GM12878 (cell line): Measurements from ENCODE around the gene PHF14. TPM values are rescaled to one million over a fixed set of nuclear protein-coding genes. Genes with fewer than 3 reads are reported as not detected.

Experiments
- ATAC-seq: fragments of 200-7000 bp; cut with Tn5 transposase; 3 replicates; pipeline ENCODE4 v1.9.1; 2020; ENCODE audit warnings: mild to moderate bottlenecking, moderate library complexity
- BruUV-seq: library from RNA; stranded (reverse); fragments of 400-500 nt; replicated peaks from 2 replicates; lab custom pipeline; 2021; lab: Mats Ljungman, UMichigan
- CTCF ChIA-PET: fragments of 300-600 bp; sonication (Branson Sonifier 250); formaldehyde crosslinking; extraction: SDS; loops from one replicate; lab custom pipeline; 2021; ENCODE audit warnings: inconsistent platforms; lab: Yijun Ruan, JAX
- POLR2A ChIA-PET: fragments of 350-600 bp; formaldehyde crosslinking; extraction: SDS; loops from one replicate; lab custom pipeline; 2021; ENCODE audit warnings: inconsistent platforms; lab: Charles Lee
- RAD21 ChIA-PET: fragments of 300-600 bp; sonication (Branson Sonifier 250); formaldehyde crosslinking; loops from one replicate; lab custom pipeline; 2023; ENCODE audit warnings: antibody characterized with exemption; ENCODE audit not compliant: unreplicated experiment; lab: Charles Lee
- SMC1A ChIA-PET: fragments of 300-600 bp; sonication (Branson Sonifier 250); formaldehyde crosslinking; loops from one replicate; lab custom pipeline; 2023; ENCODE audit not compliant: unreplicated experiment, uncharacterized antibody; lab: Charles Lee
- DNase-seq: peaks from one replicate; pipeline ENCODE4 v3.0.0-alpha.2; 2011; ENCODE audit warnings: low read depth, low spot score
- FAIRE-seq: peaks from 3 replicates; lab custom pipeline; 2011; peaks lifted over from hg19 to GRCh38; lab: Jason Lieb, UNC
- H2AFZ ChIP-seq: 2 replicates; pipeline ENCODE4 v1.6.0; 2011; ENCODE audit warnings: low read depth, low read length, control low read depth; ENCODE audit not compliant: control insufficient read depth
- H3K27ac ChIP-seq: 2 replicates; pipeline ENCODE4 v1.5.1; 2011; ENCODE audit warnings: control low read depth; ENCODE audit not compliant: control insufficient read depth, insufficient read depth
- H3K27me3 ChIP-seq, 2 experiments: replicated peaks in 1 of 2; 2 replicates each; pipeline versions ENCODE4 v1.6.0 to v1.6.1; 2011; ENCODE audit warnings: low read length in 1 of 2; ENCODE audit not compliant: control insufficient read depth in 2 of 2, insufficient read depth in 2 of 2
- H3K36me3 ChIP-seq, 2 experiments: 2 replicates each; pipeline ENCODE4 v1.5.1; 2011; ENCODE audit warnings: low read length in 1 of 2; ENCODE audit not compliant: control insufficient read depth in 2 of 2, insufficient read depth in 2 of 2
- H3K4me1 ChIP-seq: 2 replicates; pipeline ENCODE4 v1.6.1; 2011; ENCODE audit warnings: mild to moderate bottlenecking, low read length, moderate library complexity, mixed read lengths; ENCODE audit not compliant: control insufficient read depth, insufficient read depth
- H3K4me2 ChIP-seq: 2 replicates; pipeline ENCODE4 v1.6.0; 2011; ENCODE audit warnings: control low read depth; ENCODE audit not compliant: control insufficient read depth, insufficient read depth
- H3K4me3 ChIP-seq: fragments of 200-600 bp; sonication (generic); 2 replicates; pipeline ENCODE4 v1.5.1; 2016
- H3K79me2 ChIP-seq: 2 replicates; pipeline ENCODE4 v1.6.0; 2011; ENCODE audit warnings: low read length; ENCODE audit not compliant: control insufficient read depth, insufficient read depth
- H3K9ac ChIP-seq: 2 replicates; pipeline ENCODE4 v1.8.0; 2011; ENCODE audit warnings: low read length, control low read depth, mixed read lengths; ENCODE audit not compliant: control insufficient read depth, insufficient read depth
- H3K9me3 ChIP-seq: replicated peaks from 3 replicates; pipeline ENCODE4 v1.5.1; 2011; ENCODE audit warnings: mild to moderate bottlenecking, low read length; ENCODE audit not compliant: control insufficient read depth, insufficient read depth
- H4K20me1 ChIP-seq: 2 replicates; pipeline ENCODE4 v1.6.0; 2011; ENCODE audit not compliant: control insufficient read depth, insufficient read depth
- ASH2L ChIP-seq: fragments of 300-600, 200-600 bp; sonication (generic); IDR thresholded peaks from 2 replicates; pipeline ENCODE4 v1.6.1; 2017; ENCODE audit warnings: low read depth, mild to moderate bottlenecking, borderline replicate concordance
- ATF2 ChIP-seq: IDR thresholded peaks from 2 replicates; pipeline ENCODE4 v1.6.1; 2012; ENCODE audit warnings: low read length, inconsistent platforms
- BRCA1 ChIP-seq: IDR thresholded peaks from 2 replicates; pipeline ENCODE4 v1.6.1; 2011; ENCODE audit warnings: low read depth, low read length, improper control_type of control experiment
- CBX3 ChIP-seq: fragments of 200-600 bp; sonication (generic); IDR thresholded peaks from 2 replicates; pipeline ENCODE4 v1.6.1; 2016; ENCODE audit warnings: low read depth, borderline replicate concordance
- EGR1 ChIP-seq, 2 experiments: IDR thresholded peaks; 1 replicate in 1 of 2; 2 replicates in 1 of 2; pipeline ENCODE4 v1.6.1; 2011 to 2012; ENCODE audit warnings: low read depth in 2 of 2, low read length in 2 of 2, borderline replicate concordance in 1 of 2, mild to moderate bottlenecking in 1 of 2, moderate library complexity in 1 of 2
- JUND ChIP-seq: IDR thresholded peaks from 2 replicates; pipeline ENCODE4 v1.6.1; 2012; ENCODE audit warnings: low read depth, mild to moderate bottlenecking, low read length, improper control_type of control experiment, moderate library complexity
- MLLT1 ChIP-seq: fragments of 450-650 bp; IDR thresholded peaks from 2 replicates; pipeline ENCODE4 v1.6.1; 2016; ENCODE audit warnings: mild to moderate bottlenecking
- NFYA ChIP-seq: IDR thresholded peaks from 2 replicates; pipeline ENCODE4 v1.6.1; 2011; ENCODE audit warnings: low read depth, mild to moderate bottlenecking, low read length, improper control_type of control experiment, borderline replicate concordance
- PAX5 ChIP-seq: IDR thresholded peaks from 2 replicates; pipeline ENCODE4 v1.6.1; 2011; ENCODE audit warnings: low read depth, low read length, borderline replicate concordance
- POLR2AphosphoS2 ChIP-seq: IDR thresholded peaks from 2 replicates; pipeline ENCODE4 v1.6.1; 2011; ENCODE audit warnings: low read depth, mild to moderate bottlenecking, low read length, improper control_type of control experiment, moderate library complexity
- SUPT20H ChIP-seq: IDR thresholded peaks from 2 replicates; pipeline ENCODE4 v1.6.1; 2011; ENCODE audit warnings: low read depth, mild to moderate bottlenecking, low read length, moderate library complexity, borderline replicate concordance; ENCODE audit not compliant: control insufficient read depth
- whole genome bisulfite sequencing: methylation state at CpG from one replicate; pipeline ENCODE4 v1.1.6; 2016; ENCODE audit warnings: low lambda C conversion rate; ENCODE audit not compliant: insufficient replicate concordance, insufficient coverage; ENCODE audit errors: missing lambda C conversion rate; 5-methylcytosine and 5-hydroxymethylcytosine counted together
- in situ Hi-C: fragments of 300-500 bp; cut with MboI; formaldehyde crosslinking; loops from 9 replicates; pipeline ENCODE4 v1.14.3; 2018; ENCODE audit warnings: mixed read lengths
- intact Hi-C: fragments of 100-400 bp; cut with micrococcal nuclease; formaldehyde crosslinking; loops from one replicate; pipeline ENCODE4 v1.14.2; 2022; ENCODE audit not compliant: unreplicated experiment
- polyA plus RNA-seq, 11 experiments: library from polyadenylated mRNA; depleted of rRNA in 4 of 11; unstranded in 6 of 11; stranded (reverse) in 5 of 11; fragments of >200 nt; fragmentation: Nextera tagmentation in 4 of 11; fragmentation: Illumina TruSeq in 1 of 11; extraction: Ambion mirVana in 4 of 11; extraction: Trizol in 1 of 11; gene quantifications; 1 replicate in 1 of 11; 2 replicates in 10 of 11; pipeline versions ENCODE4 v1.2.1 to v1.2.3, GENCODE V29; 2011 to 2016; ENCODE audit warnings: inconsistent platforms in 2 of 11, missing spikeins in 2 of 11, low read depth in 1 of 11
- total RNA-seq, 4 experiments: library from RNA; depleted of rRNA in 3 of 4; stranded (reverse); fragments of >200 nt in 3 of 4; fragmentation: Illumina TruSeq in 1 of 4; extraction: Trizol in 1 of 4; gene quantifications; 2 replicates each; pipeline versions ENCODE4 v1.2.1 to v1.2.3, GENCODE V29; 2013 to 2021

Gene PHF14
- total and polyA plus RNA-seq, 10 of the 15 experiments (the other 5 are each of a cell fraction or from before 2014, with no cell fraction given) = 21.3 to 47.1 (median 29.9) TPM

GRCh38 chr7:11035661-11036060, 62.0 kb downstream of the PHF14 start:
- Histone ChIP-seq H4K20me1 (no peaks in the 10 kb centered on the region), H3K9me3 (no peaks in the 10 kb centered on the region), H2AFZ (no peak overlapping the region), H3K4me1 (no peaks in the 10 kb centered on the region), H3K4me3 (no peak overlapping the region), H3K9ac (no peak overlapping the region), H3K27ac (no peak overlapping the region), H3K79me2 (no peaks in the 10 kb centered on the region), H3K4me2 (no peak overlapping the region), H3K36me3 (peaks cover 0 to 8% of the 10 kb centered on the region in 2 experiments; a peak in 2 of 4 replicates), H3K27me3 (no peaks in the 10 kb centered on the region)
- intact Hi-C loops = no loop called here
- TF ChIP-seq SUPT20H (no peak), BRCA1 (no peak), EGR1 (IDR thresholded peaks at IDR 0.05; ENCODE audit: borderline replicate concordance in 1 of 2, low read depth in 2 of 2, low read length in 2 of 2) (no peak), JUND (no peak), POLR2AphosphoS2 (no peak), CBX3 (no peak), ASH2L (no peak), PAX5 (no peak), MLLT1 (no peak), NFYA (no peak), ATF2 (no peak)
- no peak for FAIRE-seq
- ChIA-PET SMC1A (interaction anchor here (0.6 kb wide), 1 partner anchor 804 kb away, joined by 3 read pairs; no protein-coding TSS in a partner anchor), POLR2A (no interaction called here), RAD21 (no interaction called here), CTCF (no interaction called here)
- in situ Hi-C loops = no loop called here
- no peak for ATAC-seq
- DNase-seq = no peak
- 98% methylated on average over 4 of the region's 4 CpGs for WGBS
- no TSS peak for BruUV-seq
